ENCODE data around the gene ECE1.

The ECE1 gene

DNA sequence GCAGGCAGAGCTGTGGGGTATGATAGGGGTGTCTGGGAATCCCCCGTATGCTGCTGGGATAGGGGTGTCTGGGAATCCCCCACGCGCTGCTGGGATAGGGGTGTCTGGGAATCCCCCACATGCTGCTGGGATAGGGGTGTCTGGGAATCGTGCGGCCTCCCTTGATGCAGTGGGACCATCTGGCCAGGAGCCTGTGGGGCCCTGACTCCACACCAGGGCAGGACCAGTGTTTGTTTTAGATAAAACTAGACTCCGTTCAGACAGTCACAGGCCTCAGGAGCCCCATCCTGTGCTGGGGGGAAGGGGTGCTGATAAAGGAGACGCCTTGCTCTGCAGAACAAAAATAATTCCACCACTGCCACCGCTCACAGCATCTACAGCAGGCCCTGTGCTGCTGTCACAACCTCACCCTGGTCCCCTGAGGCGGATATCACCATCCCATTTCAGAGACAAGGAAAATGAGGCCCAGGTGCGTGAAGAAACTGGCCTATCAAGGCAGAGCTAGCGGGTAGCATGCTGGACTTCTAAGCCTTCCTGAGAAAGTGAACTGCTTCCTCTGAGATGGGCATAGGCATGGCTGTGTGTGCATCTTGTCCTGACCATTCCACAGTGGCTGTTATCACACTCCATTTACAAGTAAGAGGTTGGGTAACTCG is 24.0 kb downstream of the ECE1 start:
- no peak for DNase-seq

DNA sequence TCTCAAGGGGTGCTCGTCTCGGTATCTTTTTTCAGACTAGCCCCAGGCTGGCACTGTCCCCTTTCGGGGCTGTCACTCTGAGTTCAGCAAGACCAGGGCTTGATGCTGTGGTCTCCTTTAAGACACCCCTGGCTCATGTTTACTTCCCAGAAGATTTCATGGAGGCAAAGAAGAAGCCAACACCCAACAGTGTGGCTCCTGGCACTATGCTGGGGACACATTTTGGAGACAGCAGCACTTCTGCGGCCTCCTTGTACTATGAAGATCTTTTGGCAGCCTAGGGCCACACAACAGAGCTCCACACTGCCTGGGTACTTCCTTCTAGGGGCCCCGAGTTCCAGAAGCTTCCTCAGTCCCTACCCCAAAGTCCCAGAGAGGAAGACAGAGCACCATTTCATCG is 24.6 kb downstream of the ECE1 start:
- DNase-seq: no peak

DNA sequence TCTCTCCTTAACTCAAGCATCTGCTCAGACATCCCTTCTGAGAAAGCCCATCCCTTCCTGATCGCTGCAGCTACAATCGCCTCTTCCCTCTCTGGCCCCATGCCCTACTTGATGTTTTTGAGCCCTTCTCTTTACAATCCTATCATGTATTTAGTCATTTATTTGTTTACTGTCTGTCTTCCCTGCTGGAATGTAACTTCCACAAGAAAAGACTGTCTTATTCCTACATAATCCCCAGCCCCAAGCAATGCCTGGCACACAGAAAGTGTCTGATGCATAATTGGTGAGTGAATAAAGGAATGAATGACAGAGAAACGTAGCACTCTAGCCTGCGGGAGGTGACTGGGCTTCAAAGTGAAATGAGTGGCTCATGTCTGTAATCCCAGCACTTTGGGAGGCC is 25.4 kb downstream of the ECE1 start:
- no peak for DNase-seq

DNA sequence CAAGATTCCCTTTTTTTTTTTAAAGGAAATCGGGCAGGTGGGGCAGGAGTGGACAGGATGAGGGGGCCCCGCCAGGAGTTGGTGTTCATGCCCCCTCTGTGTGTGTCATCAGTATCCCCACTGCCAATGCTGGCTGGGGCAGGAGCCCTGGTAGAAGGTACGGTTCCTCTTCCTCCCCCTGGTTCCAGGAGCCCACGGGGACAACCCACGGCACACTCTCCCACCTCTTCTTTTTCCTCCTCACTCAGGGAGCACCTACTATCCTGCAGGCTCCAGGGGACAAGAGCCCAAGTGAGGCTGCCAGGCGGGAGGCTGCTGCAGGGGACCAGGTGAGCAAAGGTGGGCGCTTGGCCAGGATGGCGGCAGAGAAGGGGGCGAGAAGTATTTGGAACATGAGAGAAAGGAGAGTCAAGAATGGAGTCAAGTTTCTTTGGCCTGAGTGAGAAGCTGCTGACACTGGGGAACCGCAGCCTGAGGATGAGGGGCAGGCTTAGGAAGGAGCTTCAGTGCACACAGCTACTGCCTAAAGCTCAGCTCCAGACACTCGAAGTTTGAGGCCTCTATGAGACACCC is 26.5 kb downstream of the ECE1 start:
- DNase-seq: no peak

DNA sequence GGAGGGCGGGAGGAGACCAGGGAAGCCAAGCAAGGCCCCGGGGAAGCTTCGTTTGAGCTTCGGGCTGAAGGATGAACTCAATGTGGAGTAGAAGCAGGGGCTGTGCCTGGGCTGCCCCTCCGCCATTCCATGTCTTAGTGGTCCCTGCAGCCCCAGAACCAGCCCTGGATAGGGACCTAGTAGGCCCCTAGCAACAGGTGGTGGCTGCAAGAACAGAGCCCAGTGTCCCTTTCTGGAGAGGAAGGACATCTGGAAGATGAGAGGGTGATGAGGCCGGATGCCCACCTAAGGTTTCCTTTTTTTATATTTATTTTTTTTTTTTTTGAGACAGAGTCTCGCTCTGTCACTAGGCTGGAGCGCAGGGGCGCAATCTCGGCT is 27.2 kb downstream of the ECE1 start:
- DNase-seq: no peak

DNA sequence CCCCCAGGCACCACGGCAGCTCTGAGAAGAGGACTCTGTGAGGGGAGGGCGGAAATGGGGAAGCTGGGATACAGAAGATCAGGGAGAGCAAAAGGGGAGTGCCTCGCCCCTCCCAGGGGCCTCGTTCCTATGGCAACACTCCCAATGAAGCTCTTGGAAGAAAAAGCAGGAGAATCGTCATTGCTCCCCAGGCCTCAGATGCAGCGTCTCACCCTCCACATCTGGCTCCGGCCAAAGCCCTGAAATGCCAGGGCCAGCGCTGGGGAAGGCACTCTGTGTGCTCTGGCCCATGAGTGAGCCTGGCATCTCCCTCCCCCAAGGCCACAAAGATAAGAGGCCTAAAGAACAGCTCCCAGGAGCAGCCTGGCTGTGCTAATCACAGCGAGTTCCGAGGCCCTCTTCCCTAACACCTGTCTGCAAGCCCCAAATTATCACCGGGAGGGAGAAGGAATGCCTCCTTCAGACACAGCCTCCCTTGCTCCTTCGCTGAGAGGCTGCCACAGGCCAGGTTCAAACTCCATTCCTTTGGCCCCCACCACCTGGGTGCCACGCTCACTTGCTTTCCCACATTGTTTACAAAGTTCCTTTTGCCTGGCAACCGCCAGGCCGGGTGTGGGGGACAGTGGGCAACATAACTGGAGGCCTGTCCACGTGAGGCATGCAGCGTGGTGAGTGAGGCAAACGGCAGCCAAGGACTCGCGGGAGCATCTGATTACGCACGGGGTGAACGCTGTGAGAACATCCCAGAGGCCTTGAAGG is 27.8 kb downstream of the ECE1 start:
- DNase-seq: no peak

DNA sequence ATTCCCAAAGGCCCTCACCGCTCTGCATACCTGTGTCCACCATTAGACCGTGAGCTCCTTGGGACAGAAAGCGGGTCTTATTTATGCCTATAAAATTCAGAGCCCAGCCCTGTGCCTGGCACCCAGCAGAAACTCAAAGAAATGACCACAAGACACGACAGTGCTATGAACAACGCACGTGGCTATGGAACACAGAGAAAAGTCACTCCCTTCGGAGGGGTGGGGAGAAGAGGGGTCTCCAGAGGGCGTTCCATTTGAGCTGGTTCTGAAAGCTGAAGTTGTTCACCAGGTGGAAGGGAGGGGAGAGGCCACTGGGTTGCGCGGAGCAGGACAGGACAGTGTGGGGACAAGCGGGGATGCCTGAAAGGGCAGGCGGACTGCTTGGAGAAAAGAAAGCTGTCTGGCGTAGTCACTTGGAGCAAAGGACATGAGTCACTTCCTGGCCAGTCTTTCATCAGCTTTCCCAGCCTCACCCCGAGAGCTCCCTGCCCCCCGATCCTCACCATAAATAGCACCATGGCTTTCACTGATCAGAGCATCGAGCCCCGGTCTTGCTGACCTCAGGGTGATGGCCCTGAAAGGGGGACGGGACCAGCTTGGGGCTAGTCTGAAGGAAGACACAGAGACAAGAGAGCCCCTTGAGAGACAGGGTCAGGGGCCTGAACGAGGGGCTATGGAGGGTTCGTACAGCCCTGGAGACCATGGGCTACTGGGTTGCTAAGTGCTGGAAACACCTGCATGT is 28.5 kb downstream of the ECE1 start:
- no peak for DNase-seq

DNA sequence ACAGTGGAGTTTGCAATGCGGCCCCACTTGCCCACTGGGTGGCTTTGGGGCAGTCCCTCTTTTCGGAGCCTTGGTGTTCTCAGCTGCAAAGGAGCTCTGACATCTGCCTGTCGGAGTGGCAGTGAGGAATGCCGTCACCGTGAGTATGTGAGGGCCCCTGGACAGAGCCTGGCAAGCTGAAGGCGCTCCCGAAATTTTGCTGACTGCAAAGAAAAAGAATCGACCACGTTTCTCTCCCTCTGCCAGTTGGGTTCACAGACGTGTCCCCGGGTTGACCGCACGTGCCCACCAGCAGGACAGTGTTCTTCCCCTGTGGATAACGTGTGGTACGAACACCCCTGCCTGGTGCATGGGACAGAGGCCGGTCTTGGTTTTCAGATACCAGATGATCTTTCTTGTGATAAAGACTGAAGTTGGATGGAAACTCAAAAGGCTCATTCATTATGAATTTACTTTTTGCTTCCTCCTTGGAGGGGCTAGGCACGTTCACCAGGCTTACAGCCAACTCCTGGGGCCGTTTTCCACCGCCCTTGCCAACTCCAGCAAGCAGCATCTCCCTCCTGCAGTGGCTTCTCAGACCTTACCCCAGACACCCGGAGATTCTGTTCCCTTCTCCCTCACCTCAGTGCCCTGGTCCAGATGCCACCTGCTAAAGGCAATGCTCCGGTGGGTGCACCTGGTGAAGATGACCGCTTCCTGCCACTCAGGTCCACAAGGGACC is 29.7 kb downstream of the ECE1 start:
- no peak for DNase-seq

DNA sequence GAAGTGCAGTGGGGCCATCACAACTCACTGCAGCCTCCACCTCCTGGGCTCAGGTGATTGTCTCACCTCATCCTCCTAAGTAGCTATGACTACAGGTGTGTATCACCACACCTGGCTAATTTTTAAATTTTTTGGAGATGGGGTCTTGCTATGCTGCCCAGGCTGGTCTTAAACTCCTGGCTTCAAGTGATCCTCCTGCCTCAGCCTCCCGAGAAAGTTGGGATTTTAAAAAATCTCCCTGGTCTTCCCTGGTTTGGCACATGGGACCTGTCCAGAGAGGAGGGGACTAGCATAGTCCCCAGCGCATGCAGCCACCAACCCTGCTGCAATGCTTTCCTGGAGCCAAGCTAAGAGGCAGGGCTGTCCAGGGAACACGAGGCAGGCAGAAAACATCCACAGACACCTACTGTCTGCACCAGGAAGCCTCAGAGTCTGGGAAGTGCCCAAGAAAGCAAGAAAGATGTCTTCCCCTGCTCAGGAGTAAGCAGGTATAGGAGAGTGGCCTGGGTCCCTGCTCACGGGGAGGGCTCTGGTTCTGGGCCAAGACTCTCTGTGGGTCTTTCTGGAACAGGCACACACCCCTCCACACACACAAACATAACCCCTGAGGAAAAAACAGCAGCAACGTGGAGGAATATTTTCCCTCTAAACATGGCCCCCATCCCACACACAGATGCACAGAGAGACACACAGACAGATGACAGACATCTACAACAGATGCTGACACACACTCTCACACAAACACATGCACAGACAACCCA is 30.8 kb downstream of the ECE1 start:
- no peak for DNase-seq

DNA sequence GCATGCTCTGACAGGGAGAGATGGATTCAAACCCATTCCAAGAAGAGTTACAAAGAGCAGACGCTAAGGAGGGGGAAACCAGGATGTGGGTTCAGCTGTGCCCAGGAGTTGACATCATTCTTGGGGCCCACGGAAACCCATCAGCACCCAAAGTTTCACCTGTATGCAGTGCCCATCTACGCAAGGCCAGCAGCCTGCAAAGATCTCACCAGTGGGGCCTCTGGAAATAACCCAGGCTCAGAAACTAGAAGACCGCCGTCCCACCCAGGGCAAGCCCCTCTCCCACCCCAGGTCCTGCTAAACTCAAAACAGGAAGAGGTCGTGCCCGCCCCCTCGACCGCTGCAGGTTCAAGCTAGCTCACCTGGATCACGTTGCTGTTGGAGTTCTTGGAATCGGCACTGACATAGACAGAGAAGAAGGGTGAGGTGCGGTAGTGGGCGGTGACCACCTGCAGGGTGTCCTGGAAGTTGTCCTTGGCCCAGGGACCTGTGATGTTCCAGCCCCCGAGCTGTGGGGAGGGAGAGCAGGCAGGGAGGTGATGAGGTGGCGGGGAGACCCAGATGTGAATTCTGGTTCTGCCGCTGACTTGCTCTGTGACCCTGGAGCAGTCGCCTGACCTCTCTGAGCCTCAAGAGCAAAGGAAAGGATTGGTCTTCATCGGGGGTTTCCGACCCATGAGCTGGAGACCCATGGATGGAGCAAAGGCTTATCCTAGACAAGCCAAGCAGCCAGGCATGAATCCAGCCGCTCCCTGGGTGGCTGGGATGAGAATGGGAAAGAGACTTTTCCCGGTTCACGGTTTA is 31.7 kb downstream of the ECE1 start:
- DNase-seq: no peak

DNA sequence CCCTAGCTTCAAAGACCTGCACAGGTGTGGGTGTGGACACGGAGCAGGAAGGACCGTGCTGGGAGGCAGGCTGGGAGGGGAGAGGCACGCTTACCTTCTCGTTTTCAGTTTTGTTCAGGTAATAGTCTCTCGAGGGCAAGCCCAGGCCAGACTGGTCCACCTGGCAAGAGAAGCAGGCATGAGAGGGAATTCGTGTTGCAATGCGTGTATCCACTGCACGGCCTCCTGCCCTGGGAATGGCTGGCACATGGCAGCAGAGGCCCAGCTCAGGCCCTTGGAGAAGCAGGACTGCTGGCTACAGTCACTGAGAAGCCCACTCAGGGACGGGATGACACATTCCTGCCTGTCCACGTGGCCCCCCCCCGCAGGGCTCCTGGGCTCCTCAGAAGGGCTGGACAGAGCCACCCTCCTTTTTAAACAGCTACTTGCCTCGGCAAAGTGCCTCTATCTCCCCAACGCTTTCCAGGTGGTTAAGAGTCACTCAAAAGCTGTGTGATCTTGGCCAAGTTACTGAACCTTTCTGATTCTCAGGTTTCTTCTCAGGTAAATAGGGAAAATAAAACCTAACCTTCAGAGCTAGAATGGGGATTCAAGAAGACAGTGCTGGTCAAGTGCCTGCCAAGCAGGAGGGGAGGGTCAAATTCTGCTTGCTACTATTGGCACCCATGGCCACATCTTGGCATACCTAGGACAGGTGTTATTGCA is 32.7 kb downstream of the ECE1 start:
- no peak for DNase-seq

DNA sequence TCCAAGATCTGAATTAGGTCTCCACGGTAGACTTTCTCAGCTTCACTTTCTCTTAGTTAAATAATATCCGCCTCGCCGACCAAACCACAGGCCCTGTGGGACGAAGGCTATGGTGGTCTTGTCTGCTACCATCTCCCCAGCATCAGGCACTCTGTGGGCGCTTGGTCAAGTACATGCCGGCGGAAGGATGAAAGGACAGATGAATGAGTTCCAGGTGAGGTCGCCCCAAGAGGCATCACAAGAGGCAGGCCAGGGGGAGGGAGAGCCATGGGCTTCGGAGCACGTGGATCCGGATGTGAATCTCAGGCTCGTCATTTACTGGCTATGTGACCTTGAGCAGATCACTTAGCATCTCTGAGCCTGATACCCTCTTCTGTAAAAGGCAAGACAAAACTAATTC is 33.5 kb downstream of the ECE1 start:
- no peak for DNase-seq

DNA sequence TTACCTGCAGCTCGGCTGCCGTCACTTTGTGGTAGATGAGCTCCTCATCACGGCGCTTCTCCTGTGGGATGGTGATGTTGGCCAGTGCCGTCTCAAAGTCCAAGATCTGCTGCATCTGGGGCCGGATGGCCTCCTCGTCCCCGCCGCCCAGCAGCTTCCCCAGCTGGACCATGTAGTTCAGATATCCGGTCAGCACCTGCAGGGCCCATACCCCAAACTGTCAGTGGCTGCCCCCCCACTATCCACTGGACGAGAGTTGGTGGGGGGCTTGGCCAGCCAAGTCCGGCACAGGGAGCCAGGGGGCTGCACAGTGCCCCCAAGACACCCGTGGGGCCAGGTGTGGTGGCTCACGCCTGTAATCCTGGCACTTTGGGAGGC is 34.3 kb downstream of the ECE1 start:
- DNase-seq: no peak

DNA sequence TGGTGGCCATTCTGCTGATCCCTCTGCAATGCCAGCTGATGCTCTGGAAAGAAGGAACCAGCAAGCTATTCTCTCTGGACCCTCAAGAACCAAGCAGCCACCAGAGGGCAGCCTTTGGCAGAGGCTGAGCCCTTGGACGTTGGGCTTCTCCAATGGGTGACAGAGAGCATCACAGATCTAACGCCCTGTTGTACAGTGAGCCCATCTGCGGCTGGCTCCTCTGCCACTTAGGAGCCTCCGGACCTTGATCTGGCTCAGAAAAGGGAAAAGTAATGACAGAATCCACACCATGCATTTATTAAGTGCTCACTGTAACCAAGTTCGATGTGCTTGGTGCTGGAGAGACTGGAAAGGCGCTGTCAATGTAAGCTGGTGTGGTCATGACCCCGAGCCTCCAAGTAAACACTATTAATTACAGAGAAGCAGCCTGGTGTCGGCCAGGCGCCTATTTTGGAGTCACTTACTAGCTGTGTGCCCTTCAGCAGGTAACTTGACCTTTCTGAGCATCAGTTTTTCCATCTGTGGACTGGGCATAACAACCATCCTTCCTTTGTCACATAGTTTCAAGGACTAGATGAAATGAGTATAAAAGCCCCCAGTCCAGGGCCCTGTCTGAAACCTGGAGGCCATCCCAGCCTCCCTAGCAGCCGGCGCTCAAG is 34.9 kb downstream of the ECE1 start:
- DNase-seq: peak; percentile 52

DNA sequence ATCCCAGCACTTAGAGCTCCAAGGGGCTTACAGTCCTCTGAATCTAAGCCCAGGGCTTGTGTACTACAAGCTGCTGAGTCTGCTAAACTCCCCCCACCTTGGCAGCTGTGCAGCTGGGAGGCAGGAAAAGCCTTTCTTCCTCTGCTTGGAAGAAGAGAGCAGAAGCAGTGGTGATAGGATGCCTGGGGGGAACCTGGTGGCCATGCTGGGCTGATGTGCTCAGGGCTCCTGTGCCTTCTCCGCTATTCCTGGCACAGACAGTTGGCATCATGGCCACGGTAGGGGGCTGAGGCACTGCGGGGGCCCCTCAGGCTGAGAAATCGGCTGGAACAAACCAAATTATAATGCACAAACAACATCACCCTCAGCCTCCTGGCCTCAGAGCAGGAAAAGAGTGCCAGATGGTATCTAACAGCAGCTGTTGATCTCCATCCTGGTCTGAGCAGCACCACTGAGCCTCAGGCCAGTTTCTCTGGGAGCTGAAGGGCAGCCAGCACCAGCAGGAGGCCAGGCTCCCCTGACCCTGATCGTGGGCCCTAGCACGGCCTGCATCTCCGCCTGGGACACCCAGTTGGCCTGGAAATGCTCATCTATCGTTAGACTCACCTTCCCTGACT is 35.8 kb downstream of the ECE1 start:
- peak; percentile 98 for DNase-seq

DNA sequence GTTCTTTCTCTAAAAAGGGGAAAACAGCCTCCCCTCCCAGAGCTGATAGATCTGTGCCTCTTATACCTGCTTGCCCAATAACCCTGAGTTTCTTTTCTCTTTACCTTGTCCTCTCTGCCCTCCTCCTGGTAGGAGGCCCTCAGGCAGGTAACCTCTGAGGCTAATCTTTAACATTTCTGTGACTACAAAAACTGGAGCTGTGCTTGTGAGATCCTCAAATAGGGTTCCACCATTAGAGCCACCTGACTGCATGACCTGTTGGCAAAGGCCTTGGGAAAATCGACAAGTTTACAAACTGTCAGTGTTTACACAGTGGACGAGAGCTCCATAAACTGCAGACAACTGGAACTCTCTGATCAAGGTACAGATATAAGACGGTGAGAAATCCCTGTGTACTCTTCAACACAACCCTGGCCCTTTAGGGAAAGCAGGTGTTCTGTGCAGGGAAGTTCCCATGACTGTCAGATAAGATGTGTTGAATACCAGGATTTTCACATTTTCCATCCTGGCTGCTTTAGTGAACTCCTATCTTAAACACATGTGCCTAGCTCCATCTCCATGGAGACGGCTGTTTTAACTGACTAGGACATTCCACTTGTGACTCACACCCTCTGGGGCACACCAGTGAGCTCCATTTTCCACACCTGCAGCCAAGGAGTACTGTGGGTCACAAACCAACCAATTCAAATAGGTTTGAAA is 38.3 kb downstream of the ECE1 start:
- DNase-seq: no peak

DNA sequence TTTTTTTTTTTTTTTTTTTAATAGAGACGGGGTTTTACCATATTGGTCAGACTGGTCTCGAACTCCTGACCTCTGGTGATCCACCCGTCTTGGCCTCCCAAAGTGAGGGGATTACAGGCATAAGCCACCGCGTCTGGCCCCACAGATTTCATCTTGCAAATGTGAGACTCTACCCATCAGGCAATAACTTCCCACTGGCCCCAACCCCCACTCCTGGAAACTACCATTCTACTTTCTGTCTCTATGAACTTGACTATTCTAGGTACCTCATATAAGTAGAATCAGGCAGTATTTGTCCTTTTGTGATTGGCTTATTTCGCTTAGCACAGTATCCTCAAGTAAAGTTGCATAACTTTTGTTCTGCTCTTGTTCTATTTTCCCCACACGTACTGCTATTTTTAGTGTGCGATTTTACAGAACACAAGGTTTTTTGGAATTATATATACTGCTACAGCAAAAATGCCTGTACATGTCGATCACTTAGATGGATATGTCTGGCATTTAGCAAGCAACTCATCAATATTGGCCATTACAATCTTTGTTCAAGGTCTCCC is 40.2 kb downstream of the ECE1 start:
- DNase-seq: no peak

DNA sequence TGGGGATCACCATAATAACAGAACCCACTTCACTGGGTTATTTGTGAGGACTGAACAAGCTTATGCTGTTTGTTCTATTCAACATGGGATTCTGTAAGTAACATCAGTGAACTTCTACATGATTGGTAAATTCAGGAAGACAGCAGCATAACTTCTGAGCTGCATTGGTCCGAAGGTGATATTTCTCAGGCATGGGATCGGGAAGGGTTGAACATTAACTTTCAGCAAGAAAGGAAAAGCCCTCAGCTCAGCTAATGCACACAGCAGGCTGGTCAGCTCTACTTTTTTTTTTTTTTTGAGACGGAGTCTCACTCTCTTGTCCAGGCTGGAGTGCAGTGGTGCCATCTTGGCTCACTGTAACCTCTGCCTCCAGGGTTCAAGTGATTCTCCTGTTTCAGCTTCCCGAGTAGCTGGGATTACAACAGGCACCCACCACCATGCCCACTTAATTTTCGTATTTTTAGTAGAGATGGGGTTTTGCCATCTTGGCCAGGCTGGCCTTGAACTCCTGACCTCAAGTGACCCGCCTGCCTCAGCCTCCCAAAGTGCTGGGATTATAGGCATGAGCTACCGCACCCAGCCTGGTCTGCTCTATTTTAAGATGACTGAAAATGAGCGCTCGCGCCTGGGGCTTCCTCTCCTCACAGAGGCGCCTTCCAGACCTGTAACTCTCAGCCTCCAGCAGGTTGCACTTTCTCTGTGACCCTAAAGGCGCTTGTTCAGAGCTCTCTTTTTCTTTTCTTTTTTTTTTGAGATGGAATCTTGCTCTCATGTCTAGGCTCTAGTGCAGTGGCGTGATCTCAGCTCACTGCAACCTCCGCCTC is 42.2 kb downstream of the ECE1 start:
- no peak for DNase-seq

Measured in DMS 273 treated with DMSO at 0.1 percent for 48 hours (cell line).